ENCODE data around the gene STN1.
"Not testable (repeated sequence)": the region's sequence is repeated elsewhere in the genome, so short reads cannot be mapped to it uniquely, and the experiment has no call there.

The STN1 gene

DNA sequence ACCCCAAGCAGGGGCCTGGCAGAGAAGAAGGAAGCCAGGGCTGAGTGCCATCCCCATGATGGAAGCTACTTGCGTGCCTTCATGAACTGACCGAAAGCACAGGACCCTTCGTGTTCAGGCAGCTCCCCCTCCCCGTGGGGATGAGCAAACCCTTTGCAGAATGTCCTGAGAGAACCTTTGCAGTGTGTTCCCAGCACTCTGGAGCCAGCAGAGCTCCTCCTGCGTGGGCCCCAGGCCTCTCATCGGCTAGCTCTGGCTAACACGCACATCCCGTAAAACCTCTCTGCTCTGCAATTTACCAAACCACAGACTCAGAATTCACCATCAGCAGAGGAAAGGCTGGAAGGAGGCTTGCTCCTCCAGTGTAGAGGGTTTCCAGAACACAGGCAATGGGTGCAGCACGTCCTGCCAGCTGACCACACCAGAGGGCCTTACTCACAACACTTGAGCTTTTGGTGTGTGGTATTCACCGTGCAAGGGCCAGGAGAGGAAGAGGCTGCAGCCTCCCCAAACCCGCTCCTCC lies 65.7 kb downstream of the STN1 start:
- DNase-seq (ENCODE audit: low spot score in 2 of 2), result no peak
- no peak overlapping the region for H3K4me3 Mint-ChIP-seq

DNA sequence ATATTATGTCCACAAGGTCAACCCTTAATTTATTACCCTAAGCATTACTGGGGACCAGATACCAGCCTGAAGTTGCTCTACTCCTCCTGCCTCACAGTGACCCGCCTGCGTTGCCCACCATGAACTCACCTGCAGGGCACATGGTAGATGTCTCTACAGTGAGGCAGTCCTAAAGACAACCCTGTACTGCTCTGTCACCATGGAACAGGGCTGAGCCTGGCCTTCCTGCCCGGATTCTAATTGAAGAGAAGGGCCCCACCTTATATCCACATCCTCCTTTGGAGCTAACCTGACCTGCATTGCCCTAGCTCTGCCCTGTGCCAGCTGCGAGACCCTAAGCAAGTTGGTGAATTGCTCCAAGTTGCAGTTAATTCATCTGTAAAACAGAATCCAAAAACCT lies 66.7 kb downstream of the STN1 start:
- Mint-ChIP-seq H3K9me3 (no peaks in the 10 kb centered on the region), H3K27ac (no peak overlapping the region)
- no peak for DNase-seq (ENCODE audit: low spot score in 2 of 2)

More for the DNA sequence above, 65.7 kb downstream of the STN1 start:
- Mint-ChIP-seq H3K4me1 (peaks cover 16% of the 10 kb centered on the region), H3K27ac (no peak overlapping the region), H3K9me3 (no peaks in the 10 kb centered on the region), H3K36me3 (peaks cover 4% of the 10 kb centered on the region)
- ATAC-seq, result no peak

DNA sequence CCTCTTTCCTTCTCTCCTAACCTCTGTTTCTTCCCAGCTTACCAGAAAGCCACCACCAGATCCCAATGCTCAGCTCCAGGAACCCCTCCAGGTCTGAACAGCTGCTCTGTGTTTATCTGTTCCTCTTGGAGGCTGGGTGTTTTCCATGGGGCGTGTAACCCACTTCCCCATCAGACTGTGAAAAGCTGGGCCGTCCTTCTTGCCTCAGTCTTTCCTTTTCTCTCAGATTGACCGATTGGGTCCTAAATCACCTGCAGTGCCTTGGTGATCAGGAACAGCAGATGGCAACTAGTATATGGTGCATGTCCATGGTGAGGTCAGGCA lies 67.5 kb downstream of the STN1 start:
- H3K4me1 Mint-ChIP-seq, result peaks cover 24% of the 10 kb centered on the region
- H3K4me3 Mint-ChIP-seq, result no peak overlapping the region
- no peaks in the 10 kb centered on the region for H3K9me3 Mint-ChIP-seq
- DNase-seq (ENCODE audit: low spot score in 2 of 2), result no peak
- no peaks in the 10 kb centered on the region for H3K36me3 Mint-ChIP-seq
- ATAC-seq, result no peak
- no peak overlapping the region for H3K27ac Mint-ChIP-seq

More for the DNA sequence above, 66.7 kb downstream of the STN1 start:
- H3K4me1 Mint-ChIP-seq, result peaks cover 16% of the 10 kb centered on the region
- ATAC-seq, result no peak
- H3K36me3 Mint-ChIP-seq, result no peaks in the 10 kb centered on the region
- H3K4me3 Mint-ChIP-seq, result no peak overlapping the region

DNA sequence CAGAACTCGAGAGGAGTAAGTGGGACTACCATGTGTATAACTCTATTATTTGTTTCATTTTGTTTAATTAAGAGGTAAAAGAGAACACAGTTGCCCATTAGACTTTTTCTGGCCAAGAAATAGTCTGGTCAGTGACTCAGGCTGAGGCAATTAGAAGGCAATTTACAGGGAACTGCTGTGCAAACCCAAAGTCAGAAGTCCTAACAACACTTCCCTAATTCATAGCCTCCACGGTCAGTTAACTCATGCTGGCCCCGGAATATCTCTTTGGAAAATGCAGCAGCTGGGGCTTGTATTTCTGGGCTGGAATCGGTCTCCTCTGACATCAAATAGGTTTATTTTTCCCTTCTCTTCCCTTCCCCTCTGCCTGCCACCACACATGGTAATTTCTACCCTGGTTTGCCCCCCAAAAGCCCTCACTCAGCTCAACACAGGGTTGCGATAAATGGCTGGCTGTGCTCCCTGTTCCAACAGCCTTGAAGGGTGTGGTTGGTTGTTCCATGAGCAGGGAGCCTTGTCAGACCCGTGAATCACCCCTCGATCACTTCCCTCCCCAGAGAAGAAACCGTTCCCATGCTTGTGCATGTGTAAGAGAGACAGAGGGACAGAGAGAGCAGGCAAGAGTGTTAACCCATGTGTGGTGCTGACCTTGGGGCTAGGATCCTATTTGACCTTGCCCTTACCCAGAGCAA lies 68.0 kb downstream of the STN1 start:
- H3K36me3 Mint-ChIP-seq, result no peaks in the 10 kb centered on the region
- H3K4me3 Mint-ChIP-seq, result no peak overlapping the region
- ATAC-seq (no peak), DNase-seq (ENCODE audit: low spot score in 2 of 2) (no peak)
- H3K27ac Mint-ChIP-seq, result no peak overlapping the region
- H3K9me3 Mint-ChIP-seq, result no peaks in the 10 kb centered on the region
- H3K4me1 Mint-ChIP-seq, result peaks cover 25% of the 10 kb centered on the region

DNA sequence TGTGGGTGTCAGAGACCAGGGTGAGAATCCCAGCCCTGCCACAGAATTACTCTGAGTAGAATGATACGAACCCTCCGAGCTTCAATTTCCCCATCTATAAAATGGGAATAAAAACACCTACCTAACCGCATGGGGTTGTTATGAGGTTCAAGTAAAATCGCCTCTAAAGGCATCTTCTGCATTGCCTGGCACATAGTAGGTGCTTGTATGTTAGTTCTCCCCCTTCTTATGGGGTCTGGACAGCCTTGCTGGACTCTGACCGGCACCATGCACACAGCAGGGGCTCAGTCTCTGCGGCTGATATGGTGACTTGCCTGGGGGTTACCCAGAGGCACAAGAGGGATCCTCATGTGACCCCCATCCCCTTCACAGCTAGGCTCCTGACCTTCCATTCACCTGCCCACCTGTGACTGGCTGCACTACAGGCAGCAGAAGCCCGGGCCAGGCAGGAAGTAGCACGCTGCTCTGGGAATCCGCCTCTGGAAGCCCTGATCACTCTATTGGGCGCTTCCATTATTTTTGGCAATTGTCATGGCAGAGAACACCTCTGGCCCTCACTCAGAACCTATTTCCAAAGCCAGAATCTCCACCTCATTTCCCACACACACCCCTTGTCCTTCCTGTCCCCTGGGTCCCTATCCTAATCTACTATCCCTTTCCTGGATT lies 68.6 kb downstream of the STN1 start:
- ATAC-seq, result no peak
- H3K36me3 Mint-ChIP-seq, result no peaks in the 10 kb centered on the region

DNA sequence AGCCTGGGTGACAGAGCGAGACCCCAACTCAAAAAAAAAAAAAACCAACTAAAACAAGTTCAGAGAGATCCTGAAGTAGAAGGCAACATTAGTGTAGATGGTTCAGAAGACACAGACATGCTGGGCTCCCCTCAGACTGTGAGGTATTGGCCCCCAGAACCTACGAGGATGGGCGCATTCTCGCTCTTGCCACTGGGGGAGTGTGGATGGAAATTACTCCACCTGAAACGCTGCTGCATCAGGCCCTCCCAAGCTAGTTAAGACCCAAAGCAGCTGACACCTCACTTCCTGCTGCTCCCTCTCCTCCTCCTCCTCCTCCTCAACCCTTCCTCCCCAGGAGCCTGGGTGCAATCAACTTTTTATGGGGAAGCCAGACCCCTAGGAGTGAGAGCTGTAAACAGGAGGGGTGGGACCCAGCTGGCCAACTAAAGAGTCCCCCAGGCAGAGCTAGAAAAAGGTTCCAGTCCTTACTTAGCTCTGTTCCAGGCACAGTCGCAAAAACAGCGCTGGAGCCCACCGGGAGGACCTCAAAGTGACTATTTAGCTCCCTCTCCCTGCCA lies 70.0 kb downstream of the STN1 start:
- Mint-ChIP-seq H3K27ac (peak overlapping the region; percentile 58), H3K4me3 (no peak overlapping the region), H3K4me1 (peaks cover 16% of the 10 kb centered on the region), H3K36me3 (no peaks in the 10 kb centered on the region), H3K9me3 (no peaks in the 10 kb centered on the region)
- DNase-seq (ENCODE audit: low spot score in 2 of 2) (no peak), ATAC-seq (no peak)

More for the DNA sequence above, 68.6 kb downstream of the STN1 start:
- H3K4me1 Mint-ChIP-seq, result peaks cover 20% of the 10 kb centered on the region
- H3K9me3 Mint-ChIP-seq, result no peaks in the 10 kb centered on the region
- no peak for DNase-seq (ENCODE audit: low spot score in 2 of 2)
- H3K4me3 Mint-ChIP-seq, result no peak overlapping the region
- H3K27ac Mint-ChIP-seq, result no peak overlapping the region

DNA sequence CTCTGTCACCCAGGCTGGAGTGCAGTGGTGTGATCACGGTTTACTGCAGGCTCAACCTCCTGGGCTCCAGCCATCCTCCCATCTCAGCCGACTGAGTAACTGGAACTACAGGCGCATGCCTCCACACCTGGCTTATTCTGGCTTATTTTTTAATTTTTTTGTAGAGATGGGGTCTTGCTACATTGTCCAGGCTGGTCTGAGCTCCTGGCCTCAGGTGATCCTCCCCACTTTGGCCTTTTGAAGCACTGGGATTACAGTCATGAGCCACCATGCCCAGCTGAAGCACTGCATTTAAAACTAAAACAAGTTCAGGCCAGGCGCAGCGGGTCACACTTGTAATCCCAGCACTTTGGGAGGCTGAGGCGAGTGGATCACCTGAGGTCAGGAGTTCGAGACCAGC lies 70.6 kb downstream of the STN1 start:
- H3K4me1 Mint-ChIP-seq, result peaks cover 16% of the 10 kb centered on the region
- DNase-seq (ENCODE audit: low spot score in 2 of 2) (no peak), ATAC-seq (no peak)
- no peak overlapping the region for H3K4me3 Mint-ChIP-seq
- no peaks in the 10 kb centered on the region for H3K9me3 Mint-ChIP-seq
- H3K36me3 Mint-ChIP-seq, result no peaks in the 10 kb centered on the region
- H3K27ac Mint-ChIP-seq, result no peak overlapping the region

DNA sequence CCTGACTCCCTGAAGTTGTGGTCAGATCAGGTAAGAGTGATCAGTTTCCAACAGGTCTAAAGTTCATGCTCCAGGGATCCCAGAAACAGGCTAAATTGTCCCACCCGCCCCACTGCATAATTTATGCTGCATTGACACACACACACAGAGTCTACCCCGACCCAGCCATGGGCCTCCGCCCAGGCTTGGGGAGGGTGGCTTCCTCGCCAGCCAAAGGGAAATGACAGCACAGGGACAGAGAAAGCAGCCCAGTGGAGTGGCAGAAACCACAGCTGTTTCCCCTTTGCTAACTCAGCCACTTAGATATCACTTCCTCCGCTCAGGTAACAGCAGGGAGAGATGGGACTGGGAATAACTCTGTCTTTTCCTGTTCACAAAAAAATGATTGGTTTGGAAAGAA lies 72.0 kb downstream of the STN1 start:
- no peak overlapping the region for H3K27ac Mint-ChIP-seq

DNA sequence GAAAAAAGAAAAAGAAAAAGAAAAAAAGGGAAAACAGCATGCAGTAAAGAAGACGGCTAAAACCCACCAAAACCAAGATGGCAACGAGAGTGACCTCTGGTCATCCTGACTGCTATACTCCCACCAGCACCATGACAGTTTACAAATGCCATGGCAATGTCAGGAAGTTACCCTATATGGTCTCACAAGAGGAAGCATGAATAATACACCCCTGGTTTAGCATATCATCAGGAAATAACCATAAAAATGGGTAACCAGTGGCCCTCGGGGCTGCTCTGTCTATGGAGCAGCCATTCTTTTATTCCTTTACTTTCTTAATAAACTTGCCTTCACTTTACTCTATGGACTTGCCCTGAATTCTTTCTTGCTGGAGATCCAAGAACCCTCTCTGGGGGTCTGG lies 72.6 kb downstream of the STN1 start:
- not testable (repeated sequence) for ATAC-seq; DNase-seq (ENCODE audit: low spot score in 2 of 2); H3K9me3 Mint-ChIP-seq; H3K36me3 Mint-ChIP-seq; H3K4me3 Mint-ChIP-seq; H3K27ac Mint-ChIP-seq
- peaks cover 16% of the 10 kb centered on the region for H3K4me1 Mint-ChIP-seq

More for the DNA sequence above, 72.0 kb downstream of the STN1 start:
- Mint-ChIP-seq H3K4me3 (no peak overlapping the region), H3K4me1 (peaks cover 16% of the 10 kb centered on the region), H3K9me3 (no peaks in the 10 kb centered on the region), H3K36me3 (no peaks in the 10 kb centered on the region)
- ATAC-seq (peak; percentile 82), DNase-seq (ENCODE audit: low spot score in 2 of 2) (no peak)

DNA sequence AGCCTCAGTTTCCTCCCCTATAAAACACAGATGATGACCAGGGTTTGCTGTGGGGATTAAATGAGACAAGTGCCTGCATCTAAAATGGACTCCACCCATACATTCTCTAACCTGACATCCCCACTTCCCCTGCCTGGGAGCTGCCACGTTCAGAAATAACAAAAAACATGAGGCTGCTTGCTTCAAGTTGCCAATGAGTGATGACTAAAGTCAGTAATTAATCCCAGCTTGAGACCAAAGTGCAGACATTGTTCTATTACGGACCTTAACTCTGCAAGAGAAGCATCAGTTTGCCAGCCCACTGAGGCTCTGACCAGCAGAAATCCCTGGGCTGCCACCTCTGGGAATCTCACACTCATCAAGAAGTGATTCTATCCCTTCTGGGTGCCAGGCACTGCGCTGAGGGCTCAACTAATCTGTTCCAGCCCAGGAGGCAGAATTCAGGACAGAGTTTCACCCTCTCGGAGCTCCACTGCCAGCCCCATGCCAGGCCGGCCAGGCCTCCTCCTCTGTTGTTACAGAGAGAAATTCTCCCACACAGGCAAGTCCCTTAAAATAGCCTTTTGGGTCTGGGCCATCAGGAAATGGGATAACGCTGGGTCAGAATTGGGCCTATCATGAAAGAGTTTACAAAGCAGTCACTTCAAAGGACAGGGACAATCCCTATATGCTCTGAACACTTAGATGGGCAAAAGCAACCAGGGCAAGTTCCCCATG lies 74.0 kb downstream of the STN1 start:
- Mint-ChIP-seq H3K4me1 (peaks cover 16% of the 10 kb centered on the region), H3K4me3 (no peak overlapping the region), H3K36me3 (no peaks in the 10 kb centered on the region), H3K9me3 (no peaks in the 10 kb centered on the region), H3K27ac (no peak overlapping the region)
- no peak for ATAC-seq
- no peak for DNase-seq (ENCODE audit: low spot score in 2 of 2)

DNA sequence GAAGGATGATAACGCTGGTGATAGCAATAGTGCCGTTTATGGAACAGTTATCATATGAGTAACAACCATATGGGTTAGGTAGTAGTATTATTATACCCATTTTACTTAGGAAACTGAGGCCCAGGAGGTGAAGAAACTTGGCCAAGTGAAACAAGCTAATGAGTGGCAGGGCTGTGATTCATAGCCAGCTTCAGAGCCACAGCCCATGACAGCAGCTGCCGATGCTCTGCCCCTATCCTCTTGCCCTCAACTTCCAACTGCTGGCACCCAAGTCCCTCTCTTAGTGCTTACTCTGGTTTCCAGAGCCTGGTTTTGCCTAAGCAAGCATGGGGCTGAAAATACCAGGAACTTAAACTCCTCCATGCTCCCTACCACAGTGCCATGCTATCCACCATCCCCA lies 74.9 kb downstream of the STN1 start:
- Mint-ChIP-seq H3K4me1 (peaks cover 9% of the 10 kb centered on the region), H3K36me3 (no peaks in the 10 kb centered on the region), H3K9me3 (no peaks in the 10 kb centered on the region), H3K4me3 (no peak overlapping the region), H3K27ac (no peak overlapping the region)
- ATAC-seq (peak; percentile 23), DNase-seq (ENCODE audit: low spot score in 2 of 2) (no peak)

DNA sequence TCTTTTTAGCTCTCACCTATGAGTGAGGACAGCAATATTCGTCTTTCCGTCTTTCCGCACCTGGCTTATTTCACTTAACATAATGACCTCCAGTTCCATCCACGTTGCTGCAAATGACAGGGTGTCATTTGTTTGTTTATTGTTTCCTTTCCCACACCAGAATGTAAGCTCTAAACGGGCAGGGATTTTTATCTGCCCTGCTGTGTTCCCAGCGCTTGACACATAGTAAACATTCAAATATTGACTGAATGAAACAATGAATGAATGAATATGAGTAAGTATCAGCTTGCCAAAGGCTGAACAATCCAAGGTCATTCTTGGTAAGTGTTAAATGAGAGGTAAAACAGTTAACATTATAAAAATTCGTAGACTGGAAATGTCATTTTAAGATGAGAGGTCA lies 75.4 kb downstream of the STN1 start:
- ATAC-seq (no peak), DNase-seq (ENCODE audit: low spot score in 2 of 2) (no peak)
- Mint-ChIP-seq H3K4me3 (no peak overlapping the region), H3K27ac (no peak overlapping the region), H3K4me1 (peaks cover 9% of the 10 kb centered on the region), H3K36me3 (no peaks in the 10 kb centered on the region), H3K9me3 (no peaks in the 10 kb centered on the region)

DNA sequence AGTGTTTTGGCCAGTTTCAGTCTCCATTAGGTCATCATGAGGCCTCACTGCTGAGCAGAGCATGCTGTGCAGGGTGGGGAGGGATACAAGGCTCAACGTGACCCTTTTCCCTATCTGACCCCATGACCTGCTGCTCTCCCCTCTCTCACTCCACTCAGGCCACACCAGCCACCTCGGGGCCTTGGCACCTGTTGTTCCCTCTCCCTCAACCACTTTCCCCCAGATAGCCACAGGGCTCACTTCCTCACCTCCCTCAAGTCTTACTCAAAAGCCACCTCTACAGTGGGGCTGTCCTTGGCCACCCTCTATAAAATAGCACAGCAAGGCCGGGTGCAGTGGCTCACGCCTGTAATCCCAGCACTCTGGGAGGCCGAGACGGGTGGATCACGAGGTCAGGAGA lies 76.5 kb downstream of the STN1 start:
- no peak overlapping the region for H3K27ac Mint-ChIP-seq
- peaks cover 9% of the 10 kb centered on the region for H3K4me1 Mint-ChIP-seq
- H3K4me3 Mint-ChIP-seq, result no peak overlapping the region
- H3K9me3 Mint-ChIP-seq, result no peaks in the 10 kb centered on the region
- ATAC-seq (no peak), DNase-seq (ENCODE audit: low spot score in 2 of 2) (no peak)
- no peaks in the 10 kb centered on the region for H3K36me3 Mint-ChIP-seq

DNA sequence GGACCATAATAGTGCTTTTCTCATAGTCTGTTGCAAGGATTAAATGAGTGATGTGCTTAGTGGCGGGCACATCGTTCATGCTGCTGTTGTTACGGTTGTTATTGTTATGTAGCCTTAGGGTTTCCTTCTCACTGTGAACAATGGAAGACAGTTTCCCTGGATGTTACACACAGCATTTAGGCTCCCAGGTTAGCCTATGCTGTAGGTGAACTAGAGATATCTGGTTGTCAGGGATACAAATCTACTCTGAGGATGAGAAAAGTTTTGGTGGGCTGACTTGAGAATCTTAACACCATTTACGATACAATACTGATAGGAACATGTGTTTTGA lies 77.3 kb downstream of the STN1 start:
- ATAC-seq (no peak), DNase-seq (ENCODE audit: low spot score in 2 of 2) (no peak)
- H3K9me3 Mint-ChIP-seq, result no peaks in the 10 kb centered on the region
- no peak overlapping the region for H3K27ac Mint-ChIP-seq
- peaks cover 3% of the 10 kb centered on the region for H3K4me1 Mint-ChIP-seq
- no peak overlapping the region for H3K4me3 Mint-ChIP-seq
- no peaks in the 10 kb centered on the region for H3K36me3 Mint-ChIP-seq

DNA sequence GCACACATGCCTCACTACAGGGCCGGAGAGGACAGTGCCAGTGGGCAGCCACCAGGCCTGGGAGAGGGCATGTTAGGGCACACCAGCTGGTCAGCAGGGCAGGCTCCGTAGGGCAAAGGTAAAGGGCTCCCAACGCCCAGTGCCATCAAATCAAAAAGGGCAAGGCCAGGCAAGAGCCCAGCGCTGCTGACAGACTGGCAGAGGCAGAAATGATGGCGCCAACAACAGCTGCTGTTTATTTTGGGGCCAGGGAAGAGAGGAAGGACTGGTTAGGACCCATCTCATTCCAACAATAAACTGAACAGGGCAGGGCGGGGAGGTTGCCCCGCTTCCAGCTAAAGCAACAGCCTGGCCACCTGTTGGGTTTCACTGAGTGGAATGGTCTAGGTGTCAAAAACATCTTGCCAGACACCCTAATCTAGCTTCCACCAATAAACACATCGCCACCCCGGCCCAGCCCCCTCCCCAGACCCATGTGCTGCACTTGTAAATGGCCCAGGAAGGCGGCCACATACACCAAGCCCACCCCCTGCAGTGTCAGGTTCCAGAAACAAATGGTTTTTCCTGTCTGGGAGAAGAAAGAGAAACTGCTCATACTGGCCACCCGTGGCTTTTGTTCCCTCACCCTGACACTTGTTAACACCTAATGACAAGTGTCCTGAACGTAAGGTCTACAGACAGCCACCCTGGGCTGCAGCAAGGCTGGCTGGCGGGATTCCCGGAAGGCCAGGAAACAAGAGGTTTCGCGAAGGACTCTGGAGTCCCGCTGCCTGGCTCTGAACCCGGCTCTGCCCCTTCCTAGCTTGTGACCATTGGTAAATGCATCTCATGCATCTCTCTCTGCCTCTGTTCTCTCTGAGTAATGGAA lies 77.9 kb downstream of the STN1 start:
- Mint-ChIP-seq H3K4me3 (no peak overlapping the region), H3K4me1 (no peaks in the 10 kb centered on the region), H3K36me3 (no peaks in the 10 kb centered on the region), H3K9me3 (no peaks in the 10 kb centered on the region), H3K27ac (no peak overlapping the region)
- ATAC-seq (no peak), DNase-seq (ENCODE audit: low spot score in 2 of 2) (no peak)

All from stimulated activated effector memory CD8-positive, alpha-beta T cell treated with anti-CD3 and anti-CD28 coated beads, Interleukin-12 subunit alpha, Interleukin-12 subunit beta, amount 100 ng/mL, for 72 hours (primary cell).